NCI-H187 (cell line): ENCODE data around the gene STXBP2.
"Not testable (repeated sequence)": the region's sequence is repeated elsewhere in the genome, so short reads cannot be mapped to it uniquely, and the experiment has no call there.

ENCODE experiments used
- DNase-seq, 2 experiments: peaks; one replicate each; lab custom pipeline; 2025; lab: John Stamatoyannopoulos, UW

The STXBP2 gene

DNA sequence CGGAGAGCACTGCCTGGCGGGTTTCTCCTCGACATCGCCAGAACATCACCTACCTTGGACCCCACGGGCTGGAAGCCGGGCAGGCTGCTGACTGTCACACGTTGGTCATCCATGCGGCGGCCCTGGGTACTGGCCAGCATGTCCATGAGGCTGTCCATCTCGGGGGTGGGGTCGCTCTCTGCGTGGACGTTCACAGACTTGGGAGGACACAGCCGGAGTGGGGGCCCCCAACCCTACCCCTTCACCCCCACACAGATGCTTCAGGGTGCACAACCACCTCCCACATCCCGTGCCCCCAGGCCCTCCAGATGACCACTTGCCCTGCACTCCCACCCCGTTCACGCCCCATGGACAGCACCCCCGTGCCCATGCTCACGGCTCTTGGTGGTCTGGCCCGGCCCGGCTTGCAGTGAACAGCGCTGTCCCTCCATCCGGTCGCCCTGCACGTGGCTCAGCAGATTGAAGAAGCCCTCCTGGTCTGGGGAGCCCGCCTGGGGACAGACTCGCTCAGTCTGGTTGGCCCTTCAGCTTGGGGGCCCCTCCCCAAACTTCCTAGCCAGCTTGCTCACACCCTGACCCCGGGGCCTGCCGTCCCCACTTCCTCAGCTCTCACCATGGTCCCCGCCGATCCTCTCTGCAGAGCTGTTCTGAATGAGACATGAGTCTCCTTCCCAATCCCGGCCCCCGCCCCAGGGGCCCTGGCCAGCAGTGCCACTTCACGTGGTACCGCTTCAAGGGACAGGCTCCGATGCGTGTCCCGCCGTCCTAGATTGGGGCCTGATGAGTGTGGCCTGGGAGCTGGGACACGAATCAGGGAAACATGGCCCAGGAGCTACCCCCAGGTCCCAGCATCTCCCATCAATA is 4.3 kb upstream of the STXBP2 start:
- no peak for DNase-seq

DNA sequence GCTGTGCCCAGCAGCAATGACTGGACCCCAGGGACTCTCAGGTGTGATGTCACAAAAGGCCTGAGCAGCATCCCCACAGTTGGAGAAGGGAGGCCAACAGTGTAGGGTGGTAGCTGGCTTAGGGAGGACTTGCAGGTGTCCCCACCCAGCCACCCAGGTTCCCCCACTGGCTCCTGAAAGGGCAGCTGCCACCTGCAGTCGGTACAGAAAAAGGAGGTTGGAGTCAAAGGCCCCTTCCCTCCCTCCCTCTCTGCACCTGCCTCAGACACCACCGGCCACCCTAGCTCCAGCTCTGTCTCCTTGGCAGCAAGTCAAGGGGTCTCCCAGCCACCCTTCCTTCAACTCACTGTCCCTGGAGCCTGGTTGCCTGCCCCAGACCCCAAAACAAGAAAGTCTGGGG is 3.2 kb upstream of the STXBP2 start, which contains the start of gene PCP2:
Gene PCP2, minus strand, starts transcription at position 22 of the 400 bp plus-strand sequence. CDS start 262 bp downstream, outside the sequence.
- no peak for DNase-seq

DNA sequence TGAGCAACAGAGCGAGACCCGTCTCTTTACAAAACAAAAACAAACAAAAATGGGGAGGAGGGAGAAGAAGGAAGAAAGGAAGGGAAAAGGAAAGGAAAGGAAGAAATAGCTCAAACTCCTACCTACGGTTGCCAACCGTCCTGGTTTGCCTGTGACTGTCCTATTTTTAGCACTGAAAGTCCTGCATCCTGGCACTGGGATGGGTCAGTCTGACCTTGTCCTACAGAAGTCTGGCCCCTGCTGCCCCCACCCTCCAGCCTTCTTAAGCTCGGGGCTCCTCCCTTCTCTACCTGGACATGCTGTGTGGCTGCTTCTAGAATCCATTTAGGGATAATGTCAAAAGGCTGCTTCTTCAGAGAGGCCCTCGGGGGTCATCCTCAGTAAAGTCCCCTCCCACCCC is 1.2 kb upstream of the STXBP2 start:
- DNase-seq: no peak

DNA sequence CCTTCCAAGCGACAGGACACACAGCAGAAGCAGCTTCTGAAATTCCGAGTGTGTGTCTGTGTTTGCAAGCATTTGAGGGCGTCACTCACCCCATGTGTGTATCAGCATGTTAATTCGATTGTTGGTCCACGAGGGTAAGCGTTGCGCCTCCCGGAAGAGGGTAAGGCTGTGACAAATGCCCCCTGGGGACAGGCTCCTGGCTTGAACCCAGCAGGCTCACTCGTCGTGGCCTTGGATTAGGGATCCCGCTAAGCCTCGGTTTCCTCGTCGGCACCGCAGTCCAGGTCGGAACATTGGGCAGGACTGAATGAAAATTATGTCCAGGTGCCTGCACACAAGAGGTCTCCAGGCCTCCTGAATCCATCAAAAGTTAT is 606 bp upstream of the STXBP2 start:
- DNase-seq: no peak

DNA sequence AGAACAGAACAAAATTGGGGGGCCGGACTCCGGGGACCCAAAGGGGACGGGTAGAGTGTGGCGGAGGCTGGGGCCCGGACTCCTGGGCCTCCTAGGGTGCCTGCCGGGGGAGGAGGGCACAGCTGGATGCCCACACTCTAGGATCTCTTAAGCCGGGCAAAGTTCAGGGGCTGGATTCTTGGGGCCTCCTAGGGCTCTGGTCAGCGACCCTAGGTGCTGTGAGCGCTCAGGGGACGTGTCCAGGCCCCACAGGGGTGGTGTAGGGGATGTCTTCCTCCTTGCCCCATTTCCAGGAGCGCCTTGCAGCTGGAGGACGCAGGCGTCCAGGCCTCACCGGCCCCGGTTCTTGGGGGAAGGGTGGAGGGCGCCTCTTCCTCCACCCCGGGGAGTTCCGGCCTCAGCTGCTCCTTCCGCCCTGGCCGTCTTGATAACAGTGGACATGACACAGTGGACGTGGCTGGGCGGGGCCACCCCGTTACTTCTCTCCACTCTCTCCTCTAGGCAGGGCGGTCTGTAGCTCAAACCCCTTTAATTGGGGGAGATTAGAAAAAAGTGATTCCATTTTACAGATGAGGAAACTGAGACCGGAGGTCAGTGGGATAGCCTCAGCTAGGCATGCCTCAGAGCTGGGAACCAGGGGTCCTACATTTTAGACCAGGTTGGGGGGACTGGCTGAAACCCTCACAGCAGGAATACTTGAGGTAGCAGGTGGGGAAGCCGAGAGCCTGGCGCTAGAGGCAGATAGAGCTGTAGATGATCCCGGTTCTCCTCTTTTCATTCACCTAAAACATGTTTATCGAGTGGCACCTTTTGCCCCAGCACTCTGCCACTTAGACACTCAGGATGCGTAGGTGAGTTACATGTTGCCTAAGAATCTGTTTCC is 705 bp downstream of the STXBP2 start:
- DNase-seq: no peak

DNA sequence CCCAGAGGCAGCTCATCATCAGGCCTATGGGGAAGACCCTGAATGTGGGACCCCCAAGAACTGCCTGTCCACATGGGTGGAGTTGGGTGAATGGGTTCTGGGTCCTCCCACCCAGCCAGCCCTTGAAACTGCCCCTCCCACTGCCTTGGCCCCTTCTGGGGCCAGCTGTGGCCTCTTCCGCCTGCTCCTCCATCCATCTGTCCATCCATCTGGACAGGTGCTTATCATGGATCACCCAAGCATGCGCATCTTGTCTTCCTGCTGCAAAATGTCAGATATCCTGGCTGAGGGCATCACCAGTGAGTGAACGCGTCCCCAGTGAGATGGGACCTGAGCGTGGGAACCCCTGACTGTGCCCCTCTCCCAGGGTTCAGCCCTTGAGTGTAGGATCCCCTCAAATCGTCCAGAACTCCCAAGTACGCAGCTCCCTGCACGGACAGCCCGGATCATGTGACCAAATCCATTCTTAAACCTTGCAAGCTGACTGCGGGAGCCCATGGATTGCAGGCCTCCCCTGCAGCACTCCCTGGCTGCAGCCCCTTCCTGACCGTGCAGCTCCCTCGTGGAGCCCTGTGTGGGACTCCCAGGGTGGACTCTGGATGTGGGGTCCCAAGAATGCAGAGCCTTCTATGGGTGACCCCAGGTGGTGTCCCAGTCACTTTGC is 2.0 kb downstream of the STXBP2 start:
- no peak for DNase-seq

DNA sequence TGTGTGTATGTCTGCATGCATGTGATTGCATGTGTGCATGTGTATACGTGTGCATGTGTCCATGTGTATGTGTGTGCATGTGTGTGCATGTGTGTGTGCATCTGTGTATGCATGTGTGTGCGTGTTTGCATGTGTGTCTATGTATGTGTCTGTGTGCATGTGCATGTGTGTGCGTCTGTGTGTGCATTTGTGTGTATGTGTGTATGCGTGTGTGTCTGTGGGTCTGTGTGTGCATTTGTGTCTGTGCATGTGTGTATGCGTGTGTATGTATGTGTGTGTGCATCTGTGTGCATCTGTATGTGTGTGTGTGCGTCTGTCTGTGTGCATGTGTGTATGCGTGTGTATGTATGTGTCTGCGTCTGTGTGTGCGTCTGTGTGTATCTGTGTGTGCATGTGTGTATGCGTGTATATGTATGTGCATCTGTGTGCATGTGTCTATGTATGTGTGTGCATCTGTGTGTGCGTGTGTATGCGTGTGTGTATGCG is 3.0 kb downstream of the STXBP2 start:
- DNase-seq: no peak

DNA sequence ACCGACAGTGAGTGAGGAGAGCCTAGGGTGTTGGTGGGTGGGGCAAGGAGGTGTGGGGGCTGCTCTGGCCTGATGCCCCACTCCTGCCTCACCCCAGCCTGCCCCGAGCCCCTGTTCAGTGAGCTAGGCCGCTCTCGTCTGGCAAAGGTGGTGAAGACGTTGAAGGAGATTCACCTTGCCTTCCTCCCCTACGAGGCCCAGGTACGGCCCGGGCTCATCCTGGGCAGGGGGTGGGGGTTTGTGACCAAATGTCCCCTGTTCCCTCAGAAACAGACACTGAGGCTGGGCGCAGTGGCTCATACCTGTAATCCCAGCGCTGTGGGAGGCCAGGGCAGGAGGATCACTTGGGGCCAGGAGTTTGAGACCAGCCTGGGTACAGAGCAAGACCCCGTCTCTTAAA is 3.9 kb downstream of the STXBP2 start:
- DNase-seq: no peak

DNA sequence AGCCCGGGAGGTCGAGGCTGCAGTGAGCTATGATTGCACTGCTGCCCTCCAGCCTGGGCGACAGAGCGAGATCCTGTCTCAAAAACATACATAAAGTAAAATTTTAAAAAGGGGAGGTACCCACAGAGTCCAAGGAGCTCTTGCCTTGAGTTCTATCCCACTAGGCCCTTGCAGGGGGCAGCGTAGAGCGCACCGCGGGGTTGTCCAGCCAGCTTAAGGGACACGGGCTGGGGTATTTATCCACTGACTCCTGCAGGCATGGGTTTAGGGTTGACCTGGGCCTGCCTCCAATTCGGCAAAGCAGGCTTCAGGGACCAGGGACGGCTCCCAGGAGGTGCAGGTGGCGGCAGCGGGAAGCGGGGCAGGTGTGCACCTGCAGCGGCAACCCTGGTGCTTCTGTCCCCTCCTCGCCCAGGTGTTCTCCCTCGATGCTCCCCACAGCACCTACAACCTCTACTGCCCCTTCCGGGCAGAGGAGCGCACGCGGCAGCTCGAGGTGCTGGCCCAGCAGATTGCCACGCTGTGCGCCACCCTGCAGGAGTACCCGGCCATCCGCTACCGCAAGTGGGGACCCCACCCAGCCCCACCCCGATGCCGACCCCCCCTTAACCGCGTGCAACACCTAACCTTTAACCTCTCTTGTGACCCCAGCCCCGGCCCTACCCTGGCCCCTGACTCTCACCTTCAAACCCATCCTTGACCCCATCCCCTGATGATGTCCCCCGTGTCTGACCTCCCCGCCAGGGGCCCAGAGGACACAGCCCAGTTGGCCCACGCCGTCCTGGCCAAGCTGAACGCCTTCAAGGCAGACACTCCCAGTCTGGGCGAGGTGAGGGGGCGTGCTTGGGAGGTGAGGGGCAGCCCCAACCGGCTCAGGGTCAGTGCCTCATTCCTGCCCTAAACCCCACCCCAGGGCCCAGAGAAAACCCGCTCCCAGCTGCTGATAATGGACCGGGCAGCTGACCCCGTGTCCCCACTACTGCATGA is 4.7 kb downstream of the STXBP2 start:
- DNase-seq: no peak

DNA sequence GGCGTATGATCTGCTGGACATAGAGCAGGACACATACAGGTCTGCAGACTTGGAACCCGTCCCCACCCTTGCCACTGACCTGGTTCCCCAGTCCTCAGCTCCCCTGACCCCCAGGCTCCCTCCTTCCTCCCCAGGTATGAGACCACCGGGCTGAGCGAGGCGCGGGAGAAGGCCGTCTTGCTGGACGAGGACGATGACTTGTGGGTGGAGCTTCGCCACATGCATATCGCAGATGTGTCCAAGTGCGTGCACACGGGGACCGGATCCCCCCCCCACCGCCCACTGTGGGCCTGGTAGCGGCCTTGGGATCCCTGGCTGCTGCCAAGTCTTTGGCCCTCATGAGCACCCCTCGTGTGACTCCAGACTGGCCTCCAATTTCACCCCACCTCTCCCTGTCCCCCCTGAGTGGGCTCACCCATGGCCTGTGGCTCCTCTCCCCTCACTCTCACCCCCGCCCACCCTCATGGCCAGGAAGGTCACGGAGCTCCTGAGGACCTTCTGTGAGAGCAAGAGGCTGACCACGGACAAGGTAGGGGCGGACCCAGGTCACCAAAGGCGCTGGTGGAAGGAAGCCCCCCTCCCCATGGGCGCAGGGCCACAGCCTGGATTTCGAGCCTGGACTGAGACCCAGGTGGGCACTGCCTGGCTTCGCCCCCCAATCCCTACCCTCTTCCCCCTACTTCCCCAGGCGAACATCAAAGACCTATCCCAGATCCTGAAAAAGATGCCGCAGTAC is 5.6 kb downstream of the STXBP2 start:
- no peak for DNase-seq

DNA sequence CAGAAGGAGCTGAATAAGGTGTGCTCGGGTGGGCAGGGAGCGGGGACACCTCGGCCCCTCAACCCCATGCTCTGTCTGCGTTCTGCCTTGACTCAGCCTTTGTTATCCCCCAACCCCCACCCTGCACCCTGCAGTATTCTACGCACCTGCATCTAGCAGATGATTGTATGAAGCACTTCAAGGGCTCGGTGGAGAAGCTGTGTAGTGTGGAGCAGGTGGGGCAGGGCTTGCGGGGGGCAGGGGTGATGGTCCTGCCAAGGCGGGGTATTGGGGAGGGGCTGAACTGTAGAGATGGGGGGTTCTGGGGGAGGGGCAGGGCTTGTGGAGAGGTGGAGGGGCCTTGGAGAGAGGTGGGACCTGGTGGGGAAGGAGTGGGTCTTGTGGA is 6.1 kb downstream of the STXBP2 start:
- DNase-seq: no peak

DNA sequence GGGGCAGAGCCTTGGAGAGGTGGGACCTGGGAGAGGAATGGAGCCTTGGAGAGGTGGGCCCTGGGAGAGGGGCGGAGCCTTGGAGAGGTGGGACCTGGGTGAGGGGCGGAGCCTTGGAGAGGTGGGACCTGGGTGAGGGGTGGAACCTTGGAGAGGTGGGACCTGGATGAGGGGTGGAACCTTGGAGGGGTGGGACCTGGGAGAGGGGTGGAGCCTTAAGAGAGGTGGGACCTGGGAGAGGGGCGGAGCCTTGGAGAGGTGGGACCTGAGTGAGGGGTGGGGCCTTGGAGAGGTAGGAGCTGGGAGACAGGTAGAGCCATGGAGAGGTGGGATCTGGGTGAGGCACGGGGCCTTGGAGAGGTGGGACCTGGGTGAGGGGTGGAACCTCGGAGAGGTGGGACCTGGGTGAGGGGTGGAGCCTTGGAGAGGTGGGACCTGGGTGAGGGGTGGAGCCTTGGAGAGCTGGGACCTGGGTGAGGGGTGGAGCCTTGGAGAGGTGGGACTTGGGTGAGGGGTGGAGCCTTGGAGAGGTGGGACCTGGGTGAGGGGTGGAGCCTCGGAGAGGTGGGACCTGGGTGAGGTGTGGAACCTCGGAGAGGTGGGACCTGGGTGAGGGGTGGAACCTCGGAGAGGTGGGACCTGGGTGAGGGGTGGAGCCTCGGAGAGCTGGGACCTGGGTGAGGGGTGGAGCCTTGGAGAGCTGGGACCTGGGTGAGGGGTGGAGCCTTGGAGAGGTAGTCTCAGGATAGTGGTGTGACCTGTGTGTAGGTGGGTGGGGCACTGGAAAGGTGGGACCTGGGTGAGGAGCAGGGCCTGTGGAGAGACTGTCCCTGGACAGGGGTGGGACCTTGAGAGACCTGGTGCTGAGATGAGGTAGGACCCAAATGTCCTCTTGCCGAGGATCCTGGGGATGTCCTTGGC is 7.0 kb downstream of the STXBP2 start:
- not testable (repeated sequence) for DNase-seq

DNA sequence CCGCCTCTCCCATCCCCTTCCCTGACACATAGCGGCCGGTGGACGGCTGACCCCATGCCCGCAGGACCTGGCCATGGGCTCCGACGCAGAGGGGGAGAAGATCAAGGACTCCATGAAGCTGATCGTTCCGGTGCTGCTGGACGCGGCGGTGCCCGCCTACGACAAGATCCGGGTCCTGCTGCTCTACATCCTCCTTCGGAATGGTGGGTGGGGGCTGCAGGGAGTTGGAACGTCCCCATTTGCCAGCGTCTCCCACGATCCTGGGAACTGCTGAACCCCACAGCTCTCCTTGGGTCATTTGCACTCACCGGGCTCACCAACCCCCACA is 7.6 kb downstream of the STXBP2 start:
- DNase-seq: no peak

DNA sequence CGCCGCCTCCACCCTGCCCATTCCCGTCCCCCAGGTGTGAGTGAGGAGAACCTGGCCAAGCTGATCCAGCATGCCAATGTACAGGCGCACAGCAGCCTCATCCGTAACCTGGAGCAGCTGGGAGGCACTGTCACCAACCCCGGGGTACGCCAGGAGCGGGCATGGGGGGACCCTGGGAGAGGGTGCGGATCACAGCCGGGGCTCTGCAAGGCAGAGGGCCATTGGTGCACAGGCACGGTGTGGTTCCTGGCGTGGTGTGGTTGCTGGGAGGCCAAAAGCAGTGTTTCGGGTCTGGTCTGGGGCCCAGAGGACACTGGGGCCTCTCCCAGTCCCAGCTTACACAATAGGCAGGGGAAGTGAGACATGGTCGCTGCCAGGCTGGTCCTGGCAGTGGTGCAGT is 8.3 kb downstream of the STXBP2 start:
- no peak for DNase-seq

DNA sequence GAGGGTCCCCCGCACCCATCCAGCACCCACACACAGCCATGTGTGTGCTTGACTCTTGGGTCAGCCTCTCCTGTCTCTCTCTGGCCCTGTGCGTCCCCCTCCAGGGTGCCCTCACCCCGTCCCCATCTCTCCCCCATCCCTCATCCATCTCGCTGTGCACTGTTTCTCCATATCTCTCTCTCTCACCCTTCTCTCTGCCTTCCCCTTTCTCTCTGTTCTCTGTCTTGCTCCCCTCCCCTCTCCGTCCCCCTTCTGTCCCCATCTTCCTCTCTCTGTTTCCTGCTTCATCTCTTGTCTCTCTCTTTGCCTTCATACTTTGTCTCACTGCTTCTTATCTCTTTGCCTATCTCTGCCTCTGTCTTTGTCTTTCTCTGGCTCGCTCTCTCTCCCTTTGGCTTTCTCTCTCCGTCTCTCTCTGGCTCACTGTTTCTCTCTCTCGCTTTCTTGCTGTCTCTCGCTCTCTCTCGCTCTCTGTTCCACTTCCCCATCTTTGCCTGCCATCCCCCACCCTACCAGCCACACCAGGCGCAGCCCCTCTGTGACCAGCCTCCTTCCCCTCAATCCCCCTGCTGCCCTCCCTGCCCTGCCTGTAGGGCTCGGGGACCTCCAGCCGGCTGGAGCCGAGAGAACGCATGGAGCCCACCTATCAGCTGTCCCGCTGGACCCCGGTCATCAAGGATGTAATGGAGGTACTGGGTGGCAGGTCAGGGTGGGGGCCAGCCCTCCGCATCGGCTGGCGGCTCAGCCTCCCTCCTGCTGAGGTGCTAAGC is 8.9 kb downstream of the STXBP2 start:
- no peak for DNase-seq

DNA sequence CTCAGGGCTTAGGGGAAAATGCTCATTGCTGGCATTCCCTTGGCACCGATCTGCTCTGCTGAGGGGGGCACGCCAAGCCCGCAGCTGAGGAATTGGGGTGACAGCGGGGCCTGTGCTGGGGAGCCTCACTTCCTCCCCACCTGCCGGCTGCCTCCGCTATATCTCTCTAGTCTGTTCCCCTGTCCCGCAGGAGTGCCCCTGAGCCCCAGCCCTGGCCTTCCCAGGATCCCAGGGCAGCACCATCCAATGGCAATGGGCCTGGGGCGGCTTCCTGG is 9.5 kb downstream of the STXBP2 start:
- no peak for DNase-seq

DNA sequence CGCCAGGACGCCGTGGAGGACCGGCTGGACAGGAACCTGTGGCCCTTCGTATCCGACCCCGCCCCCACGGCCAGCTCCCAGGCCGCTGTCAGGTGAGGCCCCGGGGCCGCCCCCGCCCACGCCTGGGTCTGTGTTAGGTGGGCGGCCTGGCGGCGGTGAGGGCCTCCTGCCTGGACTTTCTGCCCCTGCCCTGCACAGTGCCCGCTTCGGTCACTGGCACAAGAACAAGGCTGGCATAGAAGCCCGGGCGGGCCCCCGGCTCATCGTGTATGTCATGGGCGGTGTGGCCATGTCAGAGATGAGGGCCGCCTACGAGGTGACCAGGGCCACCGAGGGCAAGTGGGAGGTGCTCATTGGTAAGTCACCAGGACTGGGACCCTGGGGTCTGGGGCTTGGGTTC is 10.2 kb downstream of the STXBP2 start:
- no peak for DNase-seq

DNA sequence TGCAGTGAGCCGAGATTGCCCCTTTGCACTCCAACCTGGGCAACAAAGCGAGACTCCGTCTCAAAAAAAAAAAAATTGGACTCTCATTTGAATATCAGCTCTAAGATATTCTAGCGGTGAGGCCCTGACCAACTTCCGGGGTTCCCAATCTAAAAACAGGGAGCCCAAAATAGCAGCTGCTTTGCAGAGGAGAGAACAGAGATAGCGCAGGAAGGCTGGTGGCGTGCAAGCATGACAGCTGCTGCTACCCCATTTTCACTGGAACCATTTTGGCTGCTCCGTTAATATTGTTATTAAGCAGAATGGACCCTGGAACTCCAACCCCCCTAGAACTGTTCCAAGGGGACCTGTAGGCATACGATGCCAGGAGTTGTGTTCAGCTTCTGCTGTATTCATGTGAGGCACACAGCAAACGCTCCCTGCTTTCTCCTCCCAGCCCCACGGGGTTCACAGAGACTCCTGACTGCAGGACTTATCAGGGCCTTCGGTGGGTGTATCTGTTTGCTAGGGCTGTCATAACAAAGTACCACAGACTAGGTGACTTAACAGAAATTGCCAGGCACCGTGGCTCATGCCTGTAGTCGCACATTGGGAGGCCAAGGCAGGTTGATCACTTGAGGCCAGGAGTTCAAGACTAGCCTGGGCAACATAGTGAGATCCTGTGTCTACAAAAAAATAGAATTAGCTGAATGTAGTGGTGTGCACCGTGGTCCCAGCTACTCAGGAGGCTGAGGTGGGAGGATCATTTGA is 11.5 kb downstream of the STXBP2 start:
- DNase-seq: no peak
